Suprapubic skin (tissue), 4 donors: ENCODE data around the gene CAMKK1.

Experiments used
- CTCF ChIP-seq, 2 donors: fragments of 200-600 bp in 1 of 2; fragments of 450-650 bp in 1 of 2; sonication (generic) in 1 of 2; IDR thresholded peaks; one replicate each; pipeline ENCODE4 v1.5.1; 2016 to 2019; ENCODE audit warnings: antibody characterized with exemption in 2 of 2, mild to moderate bottlenecking in 1 of 2, moderate library complexity in 1 of 2
- EP300 ChIP-seq: sonication (generic); formaldehyde crosslinking; IDR thresholded peaks from one replicate; pipeline ENCODE4 v1.6.1; 2017; ENCODE audit warnings: antibody characterized with exemption
- POLR2A ChIP-seq, 2 donors: fragments of 450-650 bp; IDR thresholded peaks; one replicate each; pipeline ENCODE4 v1.6.1; 2017; ENCODE audit warnings: antibody characterized with exemption in 2 of 2, mild to moderate bottlenecking in 2 of 2, moderate library complexity in 2 of 2
- POLR2AphosphoS5 ChIP-seq, 3 donors: sonication (generic); formaldehyde crosslinking; IDR thresholded peaks; one replicate each; pipeline ENCODE4 v1.6.1; 2017; ENCODE audit warnings: antibody characterized with exemption in 3 of 3

DNA sequence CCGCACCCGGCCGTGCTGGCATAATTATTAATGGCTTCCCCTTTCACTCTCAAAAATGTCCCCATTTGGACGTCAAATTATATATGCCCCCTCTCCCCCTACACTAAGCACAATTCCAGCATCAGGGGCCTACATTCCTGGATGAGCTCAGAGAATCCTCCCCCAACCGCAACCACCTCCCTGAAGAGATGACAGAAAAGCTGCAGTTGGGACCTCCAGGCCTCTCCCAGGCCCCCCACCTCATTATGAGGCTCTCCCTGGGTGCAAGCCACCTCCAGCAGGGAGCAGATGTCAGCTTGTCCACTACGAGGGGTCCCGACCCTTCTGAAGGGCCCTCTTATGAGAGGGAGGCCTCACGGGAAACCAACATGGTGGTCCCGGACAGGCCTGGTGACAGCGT, 28.3 kb downstream of the CAMKK1 start:
- TF ChIP-seq CTCF (IDR thresholded peaks at IDR 0.05) (no peak), POLR2A (IDR thresholded peaks at IDR 0.05) (no peak), POLR2AphosphoS5 (IDR thresholded peaks at IDR 0.05) (no peak), EP300 (no peak)
